K562 (cell line): Measurements from ENCODE around the gene GABARAP. TPM values are rescaled to one million over a fixed set of nuclear protein-coding genes. Genes with fewer than 3 reads are reported as not detected.
A peak's percentile ranks its signal among the peaks of the same experiment; 100 is the strongest.

Experiments used
- ATAC-seq: fragments of 200-7000 bp; cut with Tn5 transposase; 3 replicates; pipeline ENCODE4 v1.9.1; 2020; ENCODE audit warnings: moderate library complexity
- BruUV-seq: library from RNA; stranded (reverse); fragments of 400-500 nt; replicated peaks from 2 replicates; lab custom pipeline; 2021; lab: Mats Ljungman, UMichigan
- CTCF ChIA-PET: fragments of 300-600 bp; formaldehyde crosslinking; extraction: SDS; loops from one replicate; lab custom pipeline; 2021; ENCODE audit warnings: low intra/inter-chr PET ratio; lab: Yijun Ruan, JAX
- POLR2A ChIA-PET: fragments of 300-600, 350-650 bp; sonication (Branson Sonifier 250); formaldehyde crosslinking; extraction: SDS; loops from one replicate; lab custom pipeline; 2021; ENCODE audit warnings: antibody characterized with exemption, inconsistent platforms; lab: Yijun Ruan, JAX
- DNase-seq, 4 experiments: peaks; one replicate each; pipeline versions ENCODE4 v3.0.0 to v3.0.0-alpha.2; 2011 to 2018; ENCODE audit warnings: low spot score in 3 of 4, mixed read lengths in 3 of 4; ENCODE audit errors: extremely low read depth in 1 of 4
- FAIRE-seq: peaks from 2 replicates; lab custom pipeline; 2011; peaks lifted over from hg19 to GRCh38; lab: Jason Lieb, UNC
- H2AFZ ChIP-seq: 2 replicates; pipeline ENCODE4 v1.6.0; 2011; ENCODE audit warnings: low read depth, low read length, control low read depth, inconsistent platforms
- H3K27ac ChIP-seq: fragments of 200-600 bp; 3 replicates; pipeline ENCODE4 v1.8.0; 2011; ENCODE audit warnings: low read depth, mild to moderate bottlenecking, control low read depth, inconsistent platforms, low read length, moderate library complexity, mixed read lengths; ENCODE audit errors: extremely low read depth
- H3K27me3 ChIP-seq, 2 experiments: fragments of 300-600 bp in 1 of 2; 2 replicates in 1 of 2; 3 replicates in 1 of 2; pipeline versions ENCODE4 v1.6.0 to v1.8.0; 2011; ENCODE audit warnings: inconsistent platforms in 2 of 2, low read length in 2 of 2, mild to moderate bottlenecking in 1 of 2, mixed read lengths in 1 of 2, moderate library complexity in 1 of 2; ENCODE audit not compliant: control insufficient read depth in 2 of 2, insufficient read depth in 2 of 2
- H3K36me3 ChIP-seq: fragments of 300-600 bp; 3 replicates; pipeline ENCODE4 v1.8.0; 2011; ENCODE audit warnings: mild to moderate bottlenecking, low read length, inconsistent platforms; ENCODE audit not compliant: control insufficient read depth, insufficient read depth
- H3K4me1 ChIP-seq, 2 experiments: fragments of 200-600 bp in 1 of 2; replicated peaks in 1 of 2; 2 replicates in 1 of 2; 3 replicates in 1 of 2; pipeline versions ENCODE4 v1.5.1 to v1.8.0; 2011; ENCODE audit warnings: inconsistent platforms in 2 of 2, low read length in 2 of 2, mild to moderate bottlenecking in 1 of 2, mixed read lengths in 1 of 2, moderate library complexity in 1 of 2; ENCODE audit not compliant: control insufficient read depth in 2 of 2, insufficient read depth in 2 of 2
- H3K4me2 ChIP-seq: 2 replicates; pipeline ENCODE4 v1.6.1; 2011; ENCODE audit warnings: low read length, control low read depth, inconsistent platforms, mixed read lengths; ENCODE audit not compliant: insufficient read depth
- H3K4me3 ChIP-seq: fragments of 200-600 bp; sonication (generic), shearing (Covaris generic); 2 replicates; pipeline ENCODE4 v1.5.1; 2016; ENCODE audit warnings: control low read depth, inconsistent platforms
- H3K79me2 ChIP-seq: fragments of 200-600 bp; 3 replicates; pipeline ENCODE4 v1.8.0; 2011; ENCODE audit warnings: low read length, inconsistent platforms; ENCODE audit not compliant: control insufficient read depth, insufficient read depth
- H3K9ac ChIP-seq, 2 experiments: 2 replicates each; pipeline versions ENCODE4 v1.6.0 to v1.6.1; 2011; ENCODE audit warnings: low read depth in 2 of 2, low read length in 2 of 2, control low read depth in 1 of 2, inconsistent platforms in 1 of 2, mild to moderate bottlenecking in 1 of 2, mixed read lengths in 1 of 2; ENCODE audit not compliant: insufficient read depth in 1 of 2
- H3K9me1 ChIP-seq: one replicate; pipeline ENCODE4 v1.6.0; 2011; ENCODE audit warnings: inconsistent platforms, mild to moderate bottlenecking, low read length, moderate library complexity; ENCODE audit not compliant: control insufficient read depth, insufficient read depth
- H3K9me3 ChIP-seq: replicated peaks from 2 replicates; pipeline ENCODE4 v1.5.1; 2011; ENCODE audit warnings: low read depth, low read length, inconsistent platforms; ENCODE audit not compliant: control insufficient read depth, insufficient read depth
- H4K20me1 ChIP-seq: replicated peaks from 2 replicates; pipeline ENCODE4 v1.6.1; 2011; ENCODE audit warnings: low read length, inconsistent platforms, mixed read lengths; ENCODE audit not compliant: control insufficient read depth, insufficient read depth
- CBX1 ChIP-seq: sonication (generic); IDR thresholded peaks from 2 replicates; pipeline ENCODE4 v1.6.1; 2016; ENCODE audit warnings: antibody characterized with exemption, low read depth, mild to moderate bottlenecking
- JUNB ChIP-seq: fragments of 450-650 bp; formaldehyde crosslinking; conservative IDR thresholded peaks from 2 replicates; pipeline ENCODE4 v1.4.0; 2020; ENCODE audit warnings: mild to moderate bottlenecking
- MYBL2 ChIP-seq, 2 experiments: fragments of 450-650 bp in 1 of 2; sonication (generic) in 1 of 2; formaldehyde crosslinking in 1 of 2; IDR thresholded peaks; 2 replicates each; pipeline versions ENCODE4 v1.6.1 to v1.8.1; 2017 to 2022; ENCODE audit warnings: borderline replicate concordance in 1 of 2, inconsistent platforms in 1 of 2, low read depth in 1 of 2, mild to moderate bottlenecking in 1 of 2, missing genetic modification reagents in 1 of 2, moderate library complexity in 1 of 2
- PRPF4 ChIP-seq: fragments of 200-400 bp; formaldehyde crosslinking; IDR thresholded peaks from one replicate; pipeline ENCODE4 v1.6.1; 2017; ENCODE audit warnings: low read length, low read depth, mild to moderate bottlenecking; ENCODE audit not compliant: insufficient read depth, poor library complexity, severe bottlenecking
- WGBS: fragments of 100-300 bp; shearing (Covaris generic); methylation state at CpG from one replicate; pipeline ENCODE4 v1.1.6; 2016; ENCODE audit warnings: low coverage, mixed read lengths; ENCODE audit not compliant: insufficient coverage; ENCODE audit errors: missing lambda C conversion rate; 5-methylcytosine and 5-hydroxymethylcytosine counted together
- in situ Hi-C: fragments of 300-500 bp; cut with MboI; formaldehyde crosslinking; loops from 4 replicates; pipeline ENCODE4 v1.15.0; 2018; ENCODE audit warnings: inconsistent platforms, mixed read lengths
- intact Hi-C: fragments of 100-400 bp; cut with micrococcal nuclease; formaldehyde crosslinking; loops from 2 replicates; pipeline ENCODE4 v1.14.2; 2022
- polyA plus RNA-seq, 8 experiments: library from polyadenylated mRNA; depleted of rRNA in 4 of 8; stranded (reverse) in 5 of 8; unstranded in 3 of 8; fragments of >200 nt; fragmentation: Nextera tagmentation in 2 of 8; fragmentation: Illumina TruSeq in 1 of 8; extraction: Ambion mirVana in 2 of 8; extraction: Trizol in 1 of 8; gene quantifications; 2 replicates each; pipeline versions ENCODE4 v1.2.1 to v1.2.3, GENCODE V29; 2011 to 2014; ENCODE audit warnings: inconsistent platforms in 1 of 8, missing spikeins in 1 of 8
- total RNA-seq, 7 experiments: library from RNA; depleted of rRNA in 6 of 7; stranded (reverse); fragments of >200 nt in 6 of 7; fragmentation: Illumina TruSeq in 2 of 7; extraction: Trizol in 2 of 7; gene quantifications; 2 replicates each; pipeline versions ENCODE4 v1.2.1 to v1.2.3, GENCODE V29; 2011 to 2021; ENCODE audit warnings: low replicate concordance in 1 of 7
- TF ChIP-seq, protein P1 (sequence below): fragments of 250-450 bp; sonication (Bioruptor Pico); IDR thresholded peaks from 2 replicates; pipeline ENCODE4 v1.4.0; 2020
- TF ChIP-seq, protein P2 (sequence below): fragments of 450-650 bp; IDR thresholded peaks from 2 replicates; pipeline ENCODE4 v1.6.1; 2016; ENCODE audit warnings: antibody characterized with exemption
- TF ChIP-seq, protein P3 (sequence below): sonication (generic); formaldehyde crosslinking; IDR thresholded peaks from 2 replicates; pipeline ENCODE4 v1.8.0; 2023; ENCODE audit warnings: mild to moderate bottlenecking, missing genetic modification reagents
- TF ChIP-seq, protein P4 (sequence below): fragments of 250-450 bp; sonication (Bioruptor Pico); IDR thresholded peaks from 2 replicates; pipeline ENCODE4 v1.5.0; 2021; ENCODE audit warnings: mild to moderate bottlenecking, borderline replicate concordance

Gene GABARAP
- total and polyA plus RNA-seq, 9 of the 15 experiments (the other 6 are each of a cell fraction or from before 2014, with no cell fraction given), result 47.5 to 373 (median 152) TPM

DNA sequence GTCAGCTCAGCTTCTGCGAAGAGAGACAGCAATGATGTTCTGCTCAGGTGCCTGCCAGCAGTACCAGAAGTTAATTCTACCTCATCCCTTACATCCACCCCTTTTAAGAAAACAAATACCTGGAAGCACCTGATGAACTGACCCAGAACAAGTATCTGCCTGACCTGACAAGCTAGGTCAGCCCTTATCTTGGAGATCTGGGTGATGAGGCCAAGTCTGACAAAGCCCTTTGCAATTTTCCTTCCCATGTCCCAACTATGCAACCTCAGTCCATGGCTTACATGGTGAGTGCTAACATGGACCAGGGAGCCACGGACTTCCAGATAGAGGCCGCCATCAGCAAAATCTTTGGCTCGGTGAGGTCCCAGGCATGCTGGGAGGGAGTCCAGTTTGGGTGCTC lies 18.9 kb downstream of the GABARAP start:
- H4K20me1 ChIP-seq, result peaks cover 6% of the 10 kb centered on the region
- H3K9me3 ChIP-seq, result no peaks in the 10 kb centered on the region
- H3K4me2 ChIP-seq, result no peak overlapping the region
- no peak overlapping the region for H2AFZ ChIP-seq
- H3K27ac ChIP-seq, result no peak overlapping the region
- H3K4me3 ChIP-seq, result no peak overlapping the region
- WGBS, result 74% methylated on average over 4 of the region's 4 CpGs
- H3K36me3 ChIP-seq, result peaks cover 79% of the 10 kb centered on the region; the same call in 2 of the 3 replicates
- intact Hi-C loops, result no loop called here
- H3K9me1 ChIP-seq, result peaks cover 6% of the 10 kb centered on the region
- no peaks in the 10 kb centered on the region for H3K27me3 ChIP-seq
- peaks cover 17 to 48% of the 10 kb centered on the region in 2 experiments for H3K4me1 ChIP-seq
- peak overlapping the region in 1 of 2 experiments; percentile 7; a peak in 1 of 4 replicates for H3K9ac ChIP-seq
- CTCF ChIA-PET, result no interaction called here
- FAIRE-seq, result no peak
- in situ Hi-C loops, result no loop called here
- TF ChIP-seq, protein P1, sequence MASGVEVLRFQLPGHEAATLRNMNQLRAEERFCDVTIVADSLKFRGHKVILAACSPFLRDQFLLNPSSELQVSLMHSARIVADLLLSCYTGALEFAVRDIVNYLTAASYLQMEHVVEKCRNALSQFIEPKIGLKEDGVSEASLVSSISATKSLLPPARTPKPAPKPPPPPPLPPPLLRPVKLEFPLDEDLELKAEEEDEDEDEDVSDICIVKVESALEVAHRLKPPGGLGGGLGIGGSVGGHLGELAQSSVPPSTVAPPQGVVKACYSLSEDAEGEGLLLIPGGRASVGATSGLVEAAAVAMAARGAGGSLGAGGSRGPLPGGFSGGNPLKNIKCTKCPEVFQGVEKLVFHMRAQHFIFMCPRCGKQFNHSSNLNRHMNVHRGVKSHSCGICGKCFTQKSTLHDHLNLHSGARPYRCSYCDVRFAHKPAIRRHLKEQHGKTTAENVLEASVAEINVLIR (CRISPR knock-in tag), result no peak
- TF ChIP-seq, protein P2, sequence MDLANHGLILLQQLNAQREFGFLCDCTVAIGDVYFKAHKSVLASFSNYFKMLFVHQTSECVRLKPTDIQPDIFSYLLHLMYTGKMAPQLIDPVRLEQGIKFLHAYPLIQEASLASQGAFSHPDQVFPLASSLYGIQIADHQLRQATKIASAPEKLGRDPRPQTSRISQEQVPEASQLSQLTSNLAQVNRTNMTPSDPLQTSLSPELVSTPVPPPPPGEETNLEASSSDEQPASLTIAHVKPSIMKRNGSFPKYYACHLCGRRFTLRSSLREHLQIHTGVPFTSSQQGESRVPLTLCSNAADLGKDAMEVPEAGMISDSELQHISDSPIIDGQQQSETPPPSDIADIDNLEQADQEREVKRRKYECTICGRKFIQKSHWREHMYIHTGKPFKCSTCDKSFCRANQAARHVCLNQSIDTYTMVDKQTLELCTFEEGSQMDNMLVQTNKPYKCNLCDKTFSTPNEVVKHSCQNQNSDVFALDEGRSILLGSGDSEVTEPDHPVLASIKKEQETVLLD, result no peak
- TF ChIP-seq MYBL2 (IDR thresholded peaks at IDR 0.05; ENCODE audit: low read depth), result no peak
- no peak for TF ChIP-seq MYBL2 (CRISPR knock-in tag; IDR thresholded peaks at IDR 0.05; ENCODE audit: borderline replicate concordance)
- TF ChIP-seq JUNB, result no peak
- TF ChIP-seq PRPF4, result no peak
- TF ChIP-seq, protein P3, sequence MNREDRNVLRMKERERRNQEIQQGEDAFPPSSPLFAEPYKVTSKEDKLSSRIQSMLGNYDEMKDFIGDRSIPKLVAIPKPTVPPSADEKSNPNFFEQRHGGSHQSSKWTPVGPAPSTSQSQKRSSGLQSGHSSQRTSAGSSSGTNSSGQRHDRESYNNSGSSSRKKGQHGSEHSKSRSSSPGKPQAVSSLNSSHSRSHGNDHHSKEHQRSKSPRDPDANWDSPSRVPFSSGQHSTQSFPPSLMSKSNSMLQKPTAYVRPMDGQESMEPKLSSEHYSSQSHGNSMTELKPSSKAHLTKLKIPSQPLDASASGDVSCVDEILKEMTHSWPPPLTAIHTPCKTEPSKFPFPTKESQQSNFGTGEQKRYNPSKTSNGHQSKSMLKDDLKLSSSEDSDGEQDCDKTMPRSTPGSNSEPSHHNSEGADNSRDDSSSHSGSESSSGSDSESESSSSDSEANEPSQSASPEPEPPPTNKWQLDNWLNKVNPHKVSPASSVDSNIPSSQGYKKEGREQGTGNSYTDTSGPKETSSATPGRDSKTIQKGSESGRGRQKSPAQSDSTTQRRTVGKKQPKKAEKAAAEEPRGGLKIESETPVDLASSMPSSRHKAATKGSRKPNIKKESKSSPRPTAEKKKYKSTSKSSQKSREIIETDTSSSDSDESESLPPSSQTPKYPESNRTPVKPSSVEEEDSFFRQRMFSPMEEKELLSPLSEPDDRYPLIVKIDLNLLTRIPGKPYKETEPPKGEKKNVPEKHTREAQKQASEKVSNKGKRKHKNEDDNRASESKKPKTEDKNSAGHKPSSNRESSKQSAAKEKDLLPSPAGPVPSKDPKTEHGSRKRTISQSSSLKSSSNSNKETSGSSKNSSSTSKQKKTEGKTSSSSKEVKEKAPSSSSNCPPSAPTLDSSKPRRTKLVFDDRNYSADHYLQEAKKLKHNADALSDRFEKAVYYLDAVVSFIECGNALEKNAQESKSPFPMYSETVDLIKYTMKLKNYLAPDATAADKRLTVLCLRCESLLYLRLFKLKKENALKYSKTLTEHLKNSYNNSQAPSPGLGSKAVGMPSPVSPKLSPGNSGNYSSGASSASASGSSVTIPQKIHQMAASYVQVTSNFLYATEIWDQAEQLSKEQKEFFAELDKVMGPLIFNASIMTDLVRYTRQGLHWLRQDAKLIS (CRISPR knock-in tag), result no peak
- TF ChIP-seq, protein P4, sequence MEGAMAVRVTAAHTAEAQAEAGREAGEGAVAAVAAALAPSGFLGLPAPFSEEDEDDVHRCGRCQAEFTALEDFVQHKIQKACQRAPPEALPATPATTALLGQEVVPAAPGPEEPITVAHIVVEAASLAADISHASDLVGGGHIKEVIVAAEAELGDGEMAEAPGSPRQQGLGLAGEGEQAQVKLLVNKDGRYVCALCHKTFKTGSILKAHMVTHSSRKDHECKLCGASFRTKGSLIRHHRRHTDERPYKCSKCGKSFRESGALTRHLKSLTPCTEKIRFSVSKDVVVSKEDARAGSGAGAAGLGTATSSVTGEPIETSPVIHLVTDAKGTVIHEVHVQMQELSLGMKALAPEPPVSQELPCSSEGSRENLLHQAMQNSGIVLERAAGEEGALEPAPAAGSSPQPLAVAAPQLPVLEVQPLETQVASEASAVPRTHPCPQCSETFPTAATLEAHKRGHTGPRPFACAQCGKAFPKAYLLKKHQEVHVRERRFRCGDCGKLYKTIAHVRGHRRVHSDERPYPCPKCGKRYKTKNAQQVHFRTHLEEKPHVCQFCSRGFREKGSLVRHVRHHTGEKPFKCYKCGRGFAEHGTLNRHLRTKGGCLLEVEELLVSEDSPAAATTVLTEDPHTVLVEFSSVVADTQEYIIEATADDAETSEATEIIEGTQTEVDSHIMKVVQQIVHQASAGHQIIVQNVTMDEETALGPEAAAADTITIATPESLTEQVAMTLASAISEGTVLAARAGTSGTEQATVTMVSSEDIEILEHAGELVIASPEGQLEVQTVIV (CRISPR knock-in tag), result no peak
- TF ChIP-seq CBX1, result no peak
- TF ChIP-seq, all 486 proteins: peak for 0
- no TSS peak for BruUV-seq
- POLR2A ChIA-PET, result interaction anchor here (7.7 kb wide), 1 partner anchor 12 kb away, joined by 73 read pairs; the partner anchor contains the start of gene DVL2
- DNase-seq (no peak), ATAC-seq (no peak)
- H3K79me2 ChIP-seq, result peaks cover 24% of the 10 kb centered on the region
